B cell (primary cell): ENCODE data around the gene TARS2. TPM values are rescaled to one million over a fixed set of nuclear protein-coding genes. Genes with fewer than 3 reads are reported as not detected.

Source experiments
- ATAC-seq: fragments of 200-7000 bp; cut with Tn5 transposase; one replicate; pipeline ENCODE4 v1.10.0; 2021; ENCODE audit warnings: low read depth, mild to moderate bottlenecking, moderate number of reproducible peaks, moderate library complexity
- CTCF ChIA-PET: fragments of 350-600 bp; sonication (Branson Sonifier 250); formaldehyde crosslinking; loops from one replicate; lab custom pipeline; 2021; ENCODE audit warnings: antibody characterized with exemption, inconsistent platforms; lab: Charles Lee
- POLR2A ChIA-PET: fragments of 350-600 bp; sonication (Branson Sonifier 250); formaldehyde crosslinking; loops from one replicate; lab custom pipeline; 2021; ENCODE audit warnings: antibody characterized with exemption; lab: Charles Lee
- DNase-seq: peaks from one replicate; pipeline ENCODE4 v3.0.0; 2013
- H2AFZ ChIP-seq: 2 replicates; pipeline ENCODE4 v1.6.1; 2012; ENCODE audit warnings: mild to moderate bottlenecking, low read depth, low read length; ENCODE audit not compliant: insufficient read depth, poor library complexity, severe bottlenecking
- H3K27ac ChIP-seq, 2 donors: 1 replicate in 1 of 2; 2 replicates in 1 of 2; pipeline ENCODE4 v1.5.1; 2012 to 2013; ENCODE audit warnings: low read length in 2 of 2, mild to moderate bottlenecking in 2 of 2, moderate library complexity in 1 of 2
- H3K27me3 ChIP-seq, 4 experiments: fragments of 200-600 bp in 1 of 4; sonication (generic) in 1 of 4; replicated peaks in 1 of 4; 1 replicate in 2 of 4; 2 replicates in 2 of 4; pipeline versions ENCODE4 v1.6.1 to v1.7.0; 2013 to 2016; ENCODE audit warnings: low read length in 3 of 4, mild to moderate bottlenecking in 2 of 4, mixed read lengths in 1 of 4, moderate library complexity in 1 of 4; ENCODE audit not compliant: insufficient read depth in 4 of 4, control insufficient read depth in 3 of 4; ENCODE audit errors: control extremely low read depth in 1 of 4
- H3K36me3 ChIP-seq, 2 experiments: replicated peaks in 1 of 2; 1 replicate in 1 of 2; 2 replicates in 1 of 2; pipeline versions ENCODE4 v1.6.1 to v1.7.1; 2013; ENCODE audit warnings: low read length in 1 of 2; ENCODE audit not compliant: insufficient read depth in 2 of 2, control insufficient read depth in 1 of 2; ENCODE audit errors: control extremely low read depth in 1 of 2, extremely low read depth in 1 of 2
- H3K4me1 ChIP-seq, 2 donors: fragments of 200-600 bp in 1 of 2; sonication (generic) in 1 of 2; 1 replicate in 1 of 2; 2 replicates in 1 of 2; pipeline versions ENCODE4 v1.5.1 to v1.6.1; 2013 to 2017; ENCODE audit warnings: low read length in 2 of 2; ENCODE audit not compliant: control insufficient read depth in 2 of 2, insufficient read depth in 2 of 2
- H3K4me2 ChIP-seq: replicated peaks from 2 replicates; pipeline ENCODE3; 2012; ENCODE audit warnings: mild to moderate bottlenecking, low read depth, low read length; ENCODE audit not compliant: poor library complexity, severe bottlenecking
- H3K4me3 ChIP-seq, 5 experiments: fragments of 200-600 bp in 1 of 5; sonication (generic) in 1 of 5; 1 replicate in 3 of 5; 2 replicates in 2 of 5; pipeline versions ENCODE4 v1.5.1 to v1.7.0; 2011 to 2016; ENCODE audit warnings: low read length in 4 of 5, mild to moderate bottlenecking in 4 of 5, low read depth in 2 of 5, control low read depth in 1 of 5, moderate library complexity in 1 of 5; ENCODE audit not compliant: insufficient read depth in 1 of 5; ENCODE audit errors: control extremely low read depth in 1 of 5, extremely low read depth in 1 of 5
- H3K79me2 ChIP-seq: fragments of 200-600 bp; sonication (generic); one replicate; pipeline ENCODE4 v1.6.0; 2016; ENCODE audit warnings: low read length; ENCODE audit not compliant: control insufficient read depth, insufficient read depth
- H3K9ac ChIP-seq: fragments of 200-600 bp; sonication (generic); 2 replicates; pipeline ENCODE4 v1.6.1; 2017; ENCODE audit warnings: mild to moderate bottlenecking, low read length, moderate library complexity
- H3K9me3 ChIP-seq, 3 donors: one replicate each; pipeline versions ENCODE4 v1.6.1 to v1.7.1; 2013; ENCODE audit warnings: low read length in 2 of 3; ENCODE audit not compliant: control insufficient read depth in 2 of 3, insufficient read depth in 1 of 3; ENCODE audit errors: control extremely low read depth in 1 of 3
- H4K20me1 ChIP-seq: 2 replicates; pipeline ENCODE4 v1.6.0; 2012; ENCODE audit warnings: mild to moderate bottlenecking, low read length; ENCODE audit not compliant: insufficient read depth, control insufficient read depth, poor library complexity, severe bottlenecking
- H3K27ac Mint-ChIP-seq: one replicate; pipeline ENCODE4 v1.8.0; 2021; ENCODE audit warnings: mixed read lengths
- H3K27me3 Mint-ChIP-seq: one replicate; pipeline ENCODE4 v1.8.0; 2021; ENCODE audit warnings: mixed read lengths
- H3K4me1 Mint-ChIP-seq: one replicate; pipeline ENCODE4 v1.8.0; 2021; ENCODE audit warnings: mixed read lengths
- H3K4me3 Mint-ChIP-seq: one replicate; pipeline ENCODE4 v1.8.0; 2021; ENCODE audit warnings: mixed read lengths
- H3K9me3 Mint-ChIP-seq: one replicate; pipeline ENCODE4 v1.8.0; 2022; ENCODE audit warnings: mixed read lengths; ENCODE audit not compliant: insufficient read depth
- CTCF ChIP-seq: fragments of 200-600 bp; IDR thresholded peaks from one replicate; pipeline ENCODE4 v1.8.0; 2022; ENCODE audit warnings: antibody characterized with exemption, mild to moderate bottlenecking
- EZH2 ChIP-seq: IDR thresholded peaks from 2 replicates; pipeline ENCODE4 v1.6.1; 2012; ENCODE audit warnings: borderline replicate concordance, low read depth, mild to moderate bottlenecking, moderate library complexity, low read length; ENCODE audit not compliant: insufficient read depth, poor library complexity, severe bottlenecking
- WGBS: methylation state at CpG from one replicate; pipeline ENCODE4 v1.1.5; 2013; ENCODE audit warnings: missing lambda C conversion rate; ENCODE audit not compliant: insufficient coverage; 5-methylcytosine and 5-hydroxymethylcytosine counted together
- intact Hi-C: fragments of 100-400 bp; cut with micrococcal nuclease; formaldehyde crosslinking; loops from one replicate; pipeline ENCODE4 v1.10.0; 2022
- polyA plus RNA-seq: library from polyadenylated mRNA; depleted of rRNA; stranded (reverse); fragments of >200 nt; gene quantifications from 2 replicates; pipeline ENCODE4 v1.2.3, GENCODE V29; 2012
- total RNA-seq, 2 donors: library from RNA; stranded (reverse); fragments of 120-200 nt in 1 of 2; gene quantifications; 1 replicate in 1 of 2; 2 replicates in 1 of 2; pipeline versions ENCODE4 v1.2.3 to v1.2.4, GENCODE V29; 2013 to 2022

Gene TARS2
- total and polyA plus RNA-seq, 2 donors (not counting 1 experiment from before 2014, with no cell fraction given), result 42.2 to 53.6 TPM

- Histone ChIP-seq H3K9ac (peak overlapping the region; percentile 43), H3K27ac (no peak overlapping the region), H3K79me2 (no peaks in the 10 kb centered on the region), H3K4me2 (peak overlapping the region; percentile 97), H2AFZ (peak overlapping the region; percentile 82), H3K4me3 (peak overlapping the region in 3 of 5 experiments; percentile 39 to 60 (median 57)), H3K27me3 (peaks cover 0 to 38% (median 9%) of the 10 kb centered on the region in 4 experiments), H3K4me1 (peaks cover 18 to 28% of the 10 kb centered on the region in 2 donors), H3K36me3 (no peaks in the 10 kb centered on the region), H3K9me3 (no peaks in the 10 kb centered on the region), H4K20me1 (no peaks in the 10 kb centered on the region)
- Mint-ChIP-seq H3K4me1 (peaks cover 28% of the 10 kb centered on the region), H3K27ac (no peak overlapping the region), H3K9me3 (no peaks in the 10 kb centered on the region), H3K4me3 (peak overlapping the region; percentile 84), H3K27me3 (peaks cover 12% of the 10 kb centered on the region)
- WGBS, result 38% methylated on average over 43 of the region's 43 CpGs
- no peak for TF ChIP-seq CTCF
- TF ChIP-seq EZH2, result no peak
- DNase-seq (peak; percentile 30), ATAC-seq (no peak)
- ChIA-PET CTCF (interaction anchor here (1.0 to 2.5 kb wide), 3 partner anchors 10 to 80 kb away, joined by 3 to 11 read pairs (median 11); partner anchors contain the start of gene ENSA), POLR2A (interaction anchor here (1.2 kb wide), 1 partner anchor 30 kb away, joined by 3 read pairs; the partner anchor contains the start of gene MCL1)
- intact Hi-C loops, result no loop called here
Measured at GRCh38 chr1:150549496-150550221, 62.4 kb downstream of the TARS2 start.
